Osteocyte (in vitro differentiated cells): ENCODE data around the gene PTPRD. TPM values are rescaled to one million over a fixed set of nuclear protein-coding genes. Genes with fewer than 3 reads are reported as not detected.

ENCODE experiments used
- DNase-seq: peaks from one replicate; pipeline ENCODE4 v3.0.0; 2021; ENCODE audit warnings: mixed read lengths; ENCODE audit not compliant: unreplicated experiment; ENCODE audit errors: extremely low spot score
- H3K27ac Mint-ChIP-seq: one replicate; pipeline ENCODE4 v1.8.0; 2021; ENCODE audit warnings: mild to moderate bottlenecking, mixed read lengths; ENCODE audit not compliant: unreplicated experiment
- H3K27me3 Mint-ChIP-seq: one replicate; pipeline ENCODE4 v1.8.0; 2021; ENCODE audit warnings: mixed read lengths; ENCODE audit not compliant: unreplicated experiment
- H3K36me3 Mint-ChIP-seq: one replicate; pipeline ENCODE4 v1.8.0; 2021; ENCODE audit warnings: mixed read lengths; ENCODE audit not compliant: unreplicated experiment
- H3K4me1 Mint-ChIP-seq: one replicate; pipeline ENCODE4 v1.8.0; 2021; ENCODE audit warnings: mixed read lengths; ENCODE audit not compliant: unreplicated experiment
- H3K4me3 Mint-ChIP-seq: one replicate; pipeline ENCODE4 v1.8.0; 2021; ENCODE audit warnings: mild to moderate bottlenecking, moderate library complexity, mixed read lengths; ENCODE audit not compliant: unreplicated experiment
- H3K9me3 Mint-ChIP-seq: one replicate; pipeline ENCODE4 v1.8.0; 2021; ENCODE audit warnings: mixed read lengths; ENCODE audit not compliant: unreplicated experiment
- total RNA-seq: library from RNA; stranded (reverse); gene quantifications from 2 replicates; pipeline ENCODE4 v1.2.1, GENCODE V29; 2021
- TF ChIP-seq, protein P1 (sequence below): fragments of 200-600 bp; sonication (generic); IDR thresholded peaks from 2 replicates; pipeline ENCODE4 v1.5.0; 2021; ENCODE audit warnings: antibody characterized with exemption, mild to moderate bottlenecking, moderate library complexity

Gene PTPRD
- total RNA-seq, 1 donor from 2014 or later: 5.4 TPM

DNA sequence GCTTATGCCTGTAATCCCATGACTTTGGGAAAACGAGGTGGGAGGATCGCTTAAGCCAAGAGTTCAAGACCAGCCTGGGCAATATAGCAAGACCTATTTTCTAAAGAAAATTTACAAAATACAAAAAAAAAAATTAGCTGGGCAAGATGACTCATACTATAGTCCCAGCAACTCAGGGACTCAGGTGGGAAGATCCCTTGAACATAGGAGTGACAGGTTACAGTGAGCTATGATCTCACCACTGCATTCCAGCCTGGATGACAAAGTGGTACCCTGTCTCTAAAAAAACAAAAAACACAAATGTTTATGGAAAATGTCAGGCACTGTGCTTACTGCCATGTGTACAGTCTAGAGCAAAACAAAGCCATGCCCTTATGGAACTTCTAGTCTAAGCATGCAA is 1989.9 kb downstream of the PTPRD start:
- Mint-ChIP-seq H3K4me1 (no peaks in the 10 kb centered on the region), H3K36me3 (no peaks in the 10 kb centered on the region), H3K9me3 (no peaks in the 10 kb centered on the region), H3K4me3 (no peak overlapping the region), H3K27me3 (peaks cover 2% of the 10 kb centered on the region), H3K27ac (no peak overlapping the region)
- DNase-seq: no peak
- TF ChIP-seq, protein P1, sequence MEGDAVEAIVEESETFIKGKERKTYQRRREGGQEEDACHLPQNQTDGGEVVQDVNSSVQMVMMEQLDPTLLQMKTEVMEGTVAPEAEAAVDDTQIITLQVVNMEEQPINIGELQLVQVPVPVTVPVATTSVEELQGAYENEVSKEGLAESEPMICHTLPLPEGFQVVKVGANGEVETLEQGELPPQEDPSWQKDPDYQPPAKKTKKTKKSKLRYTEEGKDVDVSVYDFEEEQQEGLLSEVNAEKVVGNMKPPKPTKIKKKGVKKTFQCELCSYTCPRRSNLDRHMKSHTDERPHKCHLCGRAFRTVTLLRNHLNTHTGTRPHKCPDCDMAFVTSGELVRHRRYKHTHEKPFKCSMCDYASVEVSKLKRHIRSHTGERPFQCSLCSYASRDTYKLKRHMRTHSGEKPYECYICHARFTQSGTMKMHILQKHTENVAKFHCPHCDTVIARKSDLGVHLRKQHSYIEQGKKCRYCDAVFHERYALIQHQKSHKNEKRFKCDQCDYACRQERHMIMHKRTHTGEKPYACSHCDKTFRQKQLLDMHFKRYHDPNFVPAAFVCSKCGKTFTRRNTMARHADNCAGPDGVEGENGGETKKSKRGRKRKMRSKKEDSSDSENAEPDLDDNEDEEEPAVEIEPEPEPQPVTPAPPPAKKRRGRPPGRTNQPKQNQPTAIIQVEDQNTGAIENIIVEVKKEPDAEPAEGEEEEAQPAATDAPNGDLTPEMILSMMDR: no peak

DNA sequence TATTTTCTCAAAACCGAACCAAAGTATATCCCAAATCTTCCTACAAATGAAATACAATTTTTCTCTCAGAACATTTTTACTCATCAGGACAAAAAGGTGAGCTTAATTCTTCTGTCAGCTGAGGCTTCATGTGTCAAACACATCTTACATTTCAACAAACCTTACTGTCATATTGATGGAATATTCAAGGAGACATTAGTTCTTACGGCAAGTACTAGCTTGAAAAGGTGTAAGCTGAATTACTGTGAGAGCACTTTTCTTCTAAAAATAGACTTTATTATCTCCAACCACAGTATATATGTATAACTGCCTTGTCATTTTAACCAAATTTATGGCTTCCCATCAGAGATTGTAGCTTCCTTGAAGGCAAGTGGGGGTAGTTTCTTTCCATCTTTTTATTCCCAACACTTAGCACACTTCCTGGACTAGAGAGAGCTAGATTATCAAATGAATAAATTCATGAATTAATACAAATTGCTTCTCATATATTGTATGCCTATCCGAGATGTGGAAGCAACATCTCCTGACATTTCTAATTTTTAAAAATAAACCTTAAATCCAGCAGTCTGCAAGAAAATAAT is 1990.5 kb downstream of the PTPRD start:
- DNase-seq: no peak
- Mint-ChIP-seq H3K36me3 (no peaks in the 10 kb centered on the region), H3K4me1 (no peaks in the 10 kb centered on the region), H3K27me3 (peaks cover 5% of the 10 kb centered on the region), H3K9me3 (no peaks in the 10 kb centered on the region), H3K4me3 (no peak overlapping the region), H3K27ac (no peak overlapping the region)
- TF ChIP-seq, protein P1: no peak

DNA sequence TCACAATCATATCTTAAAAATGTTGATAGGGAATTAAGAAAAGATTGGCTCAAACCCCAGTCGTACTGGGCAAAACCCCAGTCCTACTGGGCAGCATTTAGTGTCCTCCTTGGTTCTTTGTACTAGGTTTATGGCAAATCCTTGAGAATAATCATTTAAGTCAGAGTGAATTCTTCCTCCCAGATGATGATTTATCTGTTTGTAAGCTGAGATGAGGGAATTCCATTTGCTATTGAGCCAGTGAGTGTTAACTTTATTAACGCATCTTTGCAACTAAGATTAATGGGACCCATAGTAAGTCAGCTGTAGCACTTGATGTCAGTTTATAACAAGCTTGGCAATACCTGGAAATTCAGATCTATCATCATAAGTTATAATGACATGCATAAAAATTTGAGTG is 1991.4 kb downstream of the PTPRD start:
- no peaks in the 10 kb centered on the region for H3K36me3 Mint-ChIP-seq
- H3K4me1 Mint-ChIP-seq: no peaks in the 10 kb centered on the region

DNA sequence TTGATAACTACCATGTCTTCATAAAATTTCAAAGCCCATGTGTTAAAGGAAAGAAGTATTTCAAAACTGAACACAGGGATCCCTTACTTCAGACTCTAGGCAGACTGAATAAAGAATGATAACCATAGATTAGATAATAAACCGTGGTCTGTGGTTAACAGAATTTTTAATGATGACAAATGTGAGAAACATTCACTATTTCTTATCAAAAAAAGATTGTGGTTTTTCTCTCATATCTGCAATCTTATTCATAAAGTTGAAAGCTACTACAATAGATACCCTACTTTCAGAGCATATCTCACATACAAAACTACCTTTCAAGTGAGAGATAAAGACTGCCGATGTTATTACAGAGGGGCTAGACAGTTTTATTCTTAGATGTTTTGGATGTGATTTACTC is 1996.4 kb downstream of the PTPRD start:
- H3K4me3 Mint-ChIP-seq: no peak overlapping the region
- TF ChIP-seq, protein P1: no peak
- H3K4me1 Mint-ChIP-seq: no peaks in the 10 kb centered on the region
- no peaks in the 10 kb centered on the region for H3K36me3 Mint-ChIP-seq
- no peak overlapping the region for H3K27ac Mint-ChIP-seq
- H3K27me3 Mint-ChIP-seq: peaks cover 5% of the 10 kb centered on the region
- DNase-seq: no peak
- no peaks in the 10 kb centered on the region for H3K9me3 Mint-ChIP-seq

More for the DNA sequence above, 1991.4 kb downstream of the PTPRD start:
- Mint-ChIP-seq H3K27ac (no peak overlapping the region), H3K27me3 (peaks cover 5% of the 10 kb centered on the region), H3K4me3 (no peak overlapping the region), H3K9me3 (no peaks in the 10 kb centered on the region)
- no peak for DNase-seq
- TF ChIP-seq, protein P1: no peak

DNA sequence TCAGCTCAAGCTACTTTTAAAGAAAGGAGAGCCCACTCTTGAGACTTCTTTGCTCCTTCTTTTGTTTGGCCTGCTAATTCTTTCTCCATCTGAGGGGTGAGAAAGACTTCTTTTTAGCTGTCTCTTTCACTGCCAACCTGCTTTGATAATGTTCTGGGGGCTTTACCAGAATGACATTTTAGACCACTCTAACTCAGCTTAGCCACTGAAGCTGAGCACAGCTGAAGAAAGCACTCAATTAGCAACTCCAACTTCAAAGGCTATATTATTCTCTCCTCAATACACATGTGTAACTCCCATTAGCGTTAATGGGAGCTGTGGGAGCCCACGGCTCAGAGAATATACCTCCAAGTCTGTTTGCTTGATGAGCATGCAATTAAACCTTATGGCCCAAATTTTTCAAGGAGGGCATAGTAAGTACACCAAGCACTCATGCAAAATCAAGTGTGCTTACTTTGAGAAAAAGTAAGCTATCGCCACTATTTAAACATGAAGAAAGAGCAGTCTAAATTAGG is 1997.8 kb downstream of the PTPRD start:
- TF ChIP-seq, protein P1: no peak
- peaks cover 2% of the 10 kb centered on the region for H3K4me1 Mint-ChIP-seq
- H3K9me3 Mint-ChIP-seq: no peaks in the 10 kb centered on the region
- H3K27me3 Mint-ChIP-seq: peaks cover 5% of the 10 kb centered on the region
- H3K4me3 Mint-ChIP-seq: no peak overlapping the region
- H3K36me3 Mint-ChIP-seq: no peaks in the 10 kb centered on the region
- no peak overlapping the region for H3K27ac Mint-ChIP-seq
- no peak for DNase-seq
